Medulla oblongata (tissue), 1 donor: ENCODE measurements around the gene SYT4.
"Not testable (repeated sequence)": the region's sequence is repeated elsewhere in the genome, so short reads cannot be mapped to it uniquely, and the experiment has no call there.

Experiments
- DNase-seq: peaks from one replicate; pipeline ENCODE4 v3.0.0-alpha.2; 2015; ENCODE audit errors: extremely low spot score

Gene SYT4, protein sequence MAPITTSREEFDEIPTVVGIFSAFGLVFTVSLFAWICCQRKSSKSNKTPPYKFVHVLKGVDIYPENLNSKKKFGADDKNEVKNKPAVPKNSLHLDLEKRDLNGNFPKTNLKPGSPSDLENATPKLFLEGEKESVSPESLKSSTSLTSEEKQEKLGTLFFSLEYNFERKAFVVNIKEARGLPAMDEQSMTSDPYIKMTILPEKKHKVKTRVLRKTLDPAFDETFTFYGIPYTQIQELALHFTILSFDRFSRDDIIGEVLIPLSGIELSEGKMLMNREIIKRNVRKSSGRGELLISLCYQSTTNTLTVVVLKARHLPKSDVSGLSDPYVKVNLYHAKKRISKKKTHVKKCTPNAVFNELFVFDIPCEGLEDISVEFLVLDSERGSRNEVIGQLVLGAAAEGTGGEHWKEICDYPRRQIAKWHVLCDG

GRCh38 chr18:43277164-43277600 is at the start of gene SYT4:
TSS of gene SYT4 (minus strand) at chr18:43277490. CDS start at chr18:43277281, 209 bp downstream.
- DNase-seq, result peak; percentile 71

- DNase-seq, result no peak
Measured at GRCh38 chr18:43322132-43322531, 44.8 kb upstream of the SYT4 start.

- no peak for DNase-seq
Measured at GRCh38 chr18:43314941-43315340, 37.7 kb upstream of the SYT4 start.

DNA sequence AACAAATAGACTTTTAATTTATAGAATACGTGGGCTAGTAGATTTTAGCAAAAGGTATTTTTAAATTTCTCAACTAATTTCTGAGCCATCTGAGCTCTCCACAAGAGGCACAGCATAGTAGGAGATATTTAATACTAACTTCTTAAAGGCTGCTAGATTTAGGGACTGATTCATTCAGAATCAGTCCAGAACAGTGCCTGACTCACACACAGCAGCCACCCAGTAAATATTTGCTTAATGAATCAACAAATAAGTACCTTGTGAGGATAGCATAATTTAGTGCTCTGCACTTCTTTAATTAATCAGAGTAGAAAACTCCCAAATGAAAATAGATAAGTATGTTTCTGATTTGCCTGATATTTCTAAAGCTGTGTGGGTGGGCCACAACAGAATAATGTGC is 35.6 kb upstream of the SYT4 start:
- no peak for DNase-seq

DNA sequence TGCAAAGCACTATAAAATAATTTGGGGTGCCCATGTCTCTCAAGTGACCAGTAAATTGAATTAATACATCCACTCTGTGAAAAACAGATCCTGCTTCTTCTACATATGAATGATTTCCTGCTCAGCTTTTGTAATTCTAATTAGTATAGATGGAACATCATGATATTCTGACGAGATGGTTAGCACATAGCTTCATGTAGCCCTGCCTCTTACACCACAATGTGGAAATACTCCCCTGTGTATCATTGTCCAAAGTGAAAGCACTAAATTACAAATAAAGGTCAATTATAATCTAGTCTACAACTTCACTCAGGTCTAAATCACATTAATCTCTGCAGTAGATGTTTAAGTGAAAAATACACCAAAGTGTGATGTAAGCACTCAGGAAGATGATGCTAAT is 32.9 kb upstream of the SYT4 start:
- no peak for DNase-seq

DNA sequence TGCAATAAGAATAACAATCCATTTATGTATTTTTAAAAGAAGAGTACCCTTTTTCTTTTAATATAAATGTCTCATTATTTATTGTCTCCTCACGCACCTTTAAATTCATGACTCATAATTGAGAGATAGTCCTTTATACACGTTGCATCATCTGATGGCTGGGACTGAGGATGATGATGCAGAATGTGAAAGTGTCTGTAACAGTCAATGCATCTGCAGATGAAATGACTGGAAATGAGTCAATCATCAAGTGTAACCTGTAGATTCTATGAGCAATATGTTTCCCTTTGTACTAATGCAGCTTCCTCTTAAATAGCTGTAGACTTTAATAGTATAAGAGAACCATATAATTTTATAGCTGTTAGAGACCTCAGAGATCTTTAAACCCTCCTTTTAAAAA is 26.1 kb upstream of the SYT4 start:
- no peak for DNase-seq

GRCh38 chr18:43286187-43286586 is 8.9 kb upstream of the SYT4 start:
- DNase-seq, result not testable (repeated sequence)

DNA sequence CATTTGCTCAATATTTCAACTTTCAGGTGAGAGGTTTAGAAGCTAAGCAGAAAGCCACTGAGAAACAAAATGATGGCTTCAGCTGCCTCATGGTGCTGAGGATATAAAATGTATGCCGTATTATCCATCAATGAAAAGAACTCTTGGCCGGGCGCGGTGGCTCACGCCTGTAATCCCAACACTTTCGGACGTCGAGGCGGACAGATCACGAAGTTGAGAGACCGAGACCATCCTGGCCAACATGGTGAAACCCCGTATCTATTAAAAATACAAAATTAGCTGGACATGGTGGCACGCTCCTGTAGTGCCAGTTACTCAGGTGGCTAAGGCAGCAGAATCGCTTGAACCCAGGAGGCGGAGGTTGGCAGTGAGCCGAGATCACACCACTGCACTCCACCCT is 6.0 kb upstream of the SYT4 start:
- DNase-seq, result no peak

DNA sequence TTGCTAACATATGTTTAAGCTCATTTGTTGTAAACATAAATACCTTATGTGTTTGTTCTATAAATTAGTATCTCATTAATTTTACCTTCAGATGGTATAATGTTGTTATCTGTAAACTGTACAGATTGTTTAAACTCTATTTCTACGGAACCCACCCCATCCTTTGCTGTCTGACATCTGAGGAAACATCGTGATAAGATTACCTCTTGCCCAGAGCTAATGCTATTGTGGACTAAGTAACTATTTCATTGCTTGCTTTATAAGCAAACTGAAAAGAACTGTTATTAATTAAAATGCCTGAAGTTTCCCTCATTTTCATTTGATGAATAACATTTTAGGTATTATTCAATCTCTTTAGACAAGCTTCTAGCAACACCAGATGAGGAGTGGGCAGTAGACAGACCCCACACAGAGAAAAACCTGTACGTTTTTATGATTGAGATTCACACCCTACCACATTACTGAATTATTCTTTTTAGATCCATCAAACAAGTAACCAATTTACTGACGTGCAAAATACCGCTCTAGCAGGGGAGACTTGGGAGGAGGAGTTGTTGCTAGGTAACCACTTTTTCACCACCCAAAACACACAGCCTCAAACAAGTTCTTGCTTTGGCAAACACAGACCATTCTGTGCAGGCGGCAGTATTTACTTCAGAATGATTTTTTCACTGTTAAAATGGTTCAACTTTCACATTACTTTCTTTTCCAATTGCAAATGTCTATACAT is 1.9 kb upstream of the SYT4 start:
- peak; percentile 58 for DNase-seq

- no peak for DNase-seq
Measured at GRCh38 chr18:43278355-43278754, 1.1 kb upstream of the SYT4 start.

GRCh38 chr18:43276491-43276890 is 799 bp downstream of the SYT4 start:
- DNase-seq, result no peak

GRCh38 chr18:43275546-43275945 is 1.7 kb downstream of the SYT4 start:
- no peak for DNase-seq

DNA sequence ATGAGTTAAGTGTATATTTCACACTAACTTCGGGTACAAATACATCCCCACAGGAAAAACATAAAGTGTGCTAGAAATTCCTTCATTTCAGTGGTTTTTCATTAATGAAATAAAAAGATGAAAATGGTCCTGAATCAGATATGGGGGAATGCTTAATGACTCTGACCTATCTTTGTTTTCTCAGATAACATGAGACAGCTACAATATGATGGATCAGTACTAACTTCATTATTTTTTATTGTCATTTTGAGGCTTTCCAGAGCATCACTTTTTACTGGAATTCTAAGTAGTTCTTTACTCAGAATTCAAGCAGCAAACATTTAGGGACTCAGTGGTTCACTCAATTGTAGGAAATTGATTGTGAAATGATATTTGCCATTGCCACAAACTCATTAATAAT is 2.8 kb downstream of the SYT4 start:
- no peak for DNase-seq

DNA sequence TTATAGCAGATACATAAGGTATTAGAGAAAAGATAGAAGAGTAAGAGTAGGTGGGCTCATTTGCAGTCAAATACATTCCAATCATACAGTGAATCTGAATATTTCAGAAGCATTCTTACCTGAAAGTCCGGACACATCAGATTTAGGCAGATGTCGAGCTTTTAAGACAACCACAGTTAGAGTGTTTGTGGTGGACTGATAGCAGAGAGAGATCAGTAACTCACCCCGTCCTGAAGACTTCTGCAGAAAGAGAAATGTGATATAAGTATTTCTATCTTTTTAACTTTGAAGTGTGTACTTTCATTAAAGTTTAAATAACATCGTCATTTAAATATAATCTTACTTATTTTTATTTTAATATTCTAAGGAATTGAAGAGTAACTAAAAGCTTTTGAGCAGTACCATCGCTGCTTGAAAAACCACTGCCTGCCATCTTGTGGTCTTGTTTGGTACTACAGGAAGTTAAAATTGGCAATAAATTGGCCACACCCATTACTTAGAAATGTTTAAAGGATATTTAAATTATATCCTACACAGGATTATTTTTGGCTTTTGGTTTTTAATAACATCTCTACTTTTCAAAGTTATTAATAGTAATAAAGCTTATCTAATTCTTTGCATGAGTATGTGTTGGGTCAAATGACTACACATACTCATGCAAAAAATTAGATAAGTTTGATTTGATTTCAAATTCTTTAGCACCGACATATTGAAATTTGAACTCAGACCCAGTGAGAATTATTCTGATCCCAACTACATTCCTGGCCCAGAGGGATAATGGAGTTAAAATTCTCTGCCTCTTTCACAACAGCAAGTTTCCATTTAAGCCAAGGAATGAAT is 5.5 kb downstream of the SYT4 start:
- peak; percentile 62 for DNase-seq

- no peak for DNase-seq
Measured at GRCh38 chr18:43267818-43268217, 9.5 kb downstream of the SYT4 start.

- no peak for DNase-seq
Measured at GRCh38 chr18:43265465-43265864, 11.8 kb downstream of the SYT4 start.

- no peak for DNase-seq
Measured at GRCh38 chr18:43248610-43249249, 28.6 kb downstream of the SYT4 start.

DNA sequence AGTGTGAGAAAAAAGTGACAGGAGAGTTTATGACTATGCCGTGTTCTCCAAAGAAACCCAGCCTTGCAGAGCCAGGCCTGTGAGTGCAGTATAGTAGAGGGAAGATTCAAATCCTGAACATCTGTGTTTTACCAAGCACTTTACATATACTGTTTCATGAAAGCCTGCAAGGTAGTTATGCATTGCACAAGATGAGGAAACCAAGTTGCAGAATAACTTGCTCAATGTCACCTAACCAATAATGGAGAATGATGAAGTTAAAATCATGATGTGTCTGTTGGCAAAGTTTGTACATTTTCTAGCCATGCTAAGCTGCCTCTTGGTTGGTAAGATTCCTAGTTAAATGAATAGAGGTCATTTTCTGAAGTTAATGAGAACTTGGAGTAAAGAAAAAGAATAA is 29.3 kb downstream of the SYT4 start:
- no peak for DNase-seq

GRCh38 chr18:43238429-43238828 is 38.9 kb downstream of the SYT4 start:
- no peak for DNase-seq

DNA sequence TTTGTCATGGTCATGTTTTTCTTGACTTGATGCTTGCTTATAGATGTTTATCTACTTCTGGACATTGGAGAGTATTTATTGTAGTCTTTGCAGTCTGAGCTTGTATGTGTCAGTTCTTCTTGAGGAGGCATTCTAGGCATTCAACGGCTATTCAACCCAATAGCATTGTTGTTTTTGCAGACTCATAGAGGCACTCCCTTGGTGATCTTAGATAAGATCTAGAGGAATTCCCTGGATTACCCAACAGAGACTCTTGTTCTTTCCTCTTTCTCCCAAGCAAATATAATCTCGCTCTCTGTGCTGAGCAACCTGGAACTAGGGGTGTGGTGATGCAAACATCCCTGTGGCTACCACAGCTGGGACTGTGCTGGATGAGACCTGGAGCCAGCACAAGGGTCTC is 40.4 kb downstream of the SYT4 start:
- no peak for DNase-seq

DNA sequence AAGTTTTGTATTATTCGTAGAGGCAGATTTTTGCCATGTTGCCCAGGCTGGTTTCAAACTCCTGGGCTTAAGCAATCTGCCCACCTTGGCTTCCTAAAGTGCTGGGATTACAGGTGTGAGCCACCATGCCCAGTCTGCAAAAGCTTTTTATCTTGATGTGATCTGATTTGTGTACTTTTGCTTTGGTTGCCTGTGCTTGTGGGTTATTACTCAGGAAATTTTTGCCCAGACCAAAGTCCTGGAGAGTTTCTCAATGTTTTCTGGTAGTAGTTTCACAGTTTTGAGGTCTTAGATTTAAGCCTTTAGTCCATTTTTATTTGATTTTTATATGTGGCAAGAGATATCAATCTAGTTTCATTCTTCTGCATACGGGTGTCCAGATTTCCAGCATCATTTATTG is 42.4 kb downstream of the SYT4 start:
- DNase-seq, result no peak

GRCh38 chr18:43222501-43222900 is 54.8 kb downstream of the SYT4 start:
- no peak for DNase-seq
